Neutrophil (primary cell): ENCODE results near the gene APBB1.

Experiments
- H3K27ac ChIP-seq: fragments of 200-600 bp; sonication (generic); 2 replicates; pipeline ENCODE4 v1.5.1; 2016; ENCODE audit warnings: mild to moderate bottlenecking, moderate library complexity
- H3K27me3 ChIP-seq: fragments of 200-600 bp; sonication (generic); 2 replicates; pipeline ENCODE4 v1.6.0; 2016; ENCODE audit warnings: mild to moderate bottlenecking
- H3K36me3 ChIP-seq: fragments of 200-600 bp; sonication (generic); 2 replicates; pipeline ENCODE4 v1.5.1; 2017
- H3K4me1 ChIP-seq, 2 experiments: fragments of 200-600 bp in 1 of 2; sonication (generic) in 1 of 2; 1 replicate in 1 of 2; 2 replicates in 1 of 2; pipeline versions ENCODE4 v1.5.1 to v1.6.1; 2013 to 2016; ENCODE audit warnings: low read depth in 1 of 2, low read length in 1 of 2, mild to moderate bottlenecking in 1 of 2, moderate library complexity in 1 of 2; ENCODE audit not compliant: control insufficient read depth in 1 of 2, insufficient read depth in 1 of 2
- H3K4me3 ChIP-seq, 2 experiments: fragments of 200-600 bp in 1 of 2; sonication (generic) in 1 of 2; 1 replicate in 1 of 2; 2 replicates in 1 of 2; pipeline ENCODE4 v1.5.1; 2013 to 2016; ENCODE audit warnings: low read depth in 1 of 2, low read length in 1 of 2, mild to moderate bottlenecking in 1 of 2, moderate library complexity in 1 of 2
- H3K9me3 ChIP-seq: fragments of 200-600 bp; sonication (generic); 2 replicates; pipeline ENCODE4 v1.5.1; 2016
- CTCF ChIP-seq: fragments of 200-600 bp; sonication (generic); IDR thresholded peaks from 2 replicates; pipeline ENCODE4 v1.5.1; 2016; ENCODE audit warnings: antibody characterized with exemption

Gene APBB1

DNA sequence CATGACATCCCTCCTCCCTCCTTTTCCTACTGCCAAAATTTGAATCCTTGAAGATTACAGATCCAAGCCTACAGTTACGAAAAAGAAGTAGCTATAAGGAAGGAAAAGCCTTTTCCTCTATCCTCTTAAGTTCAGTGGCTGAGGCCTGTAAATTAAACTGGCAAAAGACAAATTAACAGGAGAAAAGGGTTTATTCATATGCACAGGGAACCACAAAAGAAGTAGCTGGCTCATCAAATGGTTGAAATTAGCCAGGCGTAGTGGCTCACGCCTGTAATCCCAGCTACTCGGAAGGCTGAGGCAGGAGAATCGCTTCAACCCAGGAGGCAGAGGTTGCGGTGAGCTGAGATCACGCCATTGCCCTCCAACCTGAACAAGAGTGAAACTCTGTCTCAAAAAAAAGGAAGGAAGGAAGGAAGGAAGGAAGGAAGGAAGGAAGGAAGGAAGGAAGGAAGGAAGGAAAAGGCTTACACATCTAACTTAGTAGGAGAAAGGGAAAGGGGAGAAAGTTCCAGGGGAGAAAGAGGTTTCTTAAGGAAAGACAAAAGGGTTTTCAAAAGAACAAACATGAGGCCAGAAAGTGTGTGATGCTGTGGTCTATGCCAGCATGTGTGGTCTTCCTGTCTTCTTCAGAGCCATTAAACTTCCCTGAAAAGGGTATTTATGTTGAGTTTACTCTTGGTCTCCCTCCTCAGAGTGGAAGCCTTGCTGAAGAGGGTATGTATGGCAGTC is 33.7 kb downstream of the APBB1 start:
- H3K9me3 ChIP-seq = no peaks in the 10 kb centered on the region
- no peak for TF ChIP-seq CTCF

GRCh38 chr11:6378640-6378989 is 40.3 kb downstream of the APBB1 start:
- no peaks in the 10 kb centered on the region for H3K9me3 ChIP-seq
- TF ChIP-seq CTCF = no peak
- H3K4me1 ChIP-seq = peaks cover 21 to 25% of the 10 kb centered on the region in 2 experiments
- peak overlapping the region; percentile 80 for H3K27ac ChIP-seq
- H3K4me3 ChIP-seq = no peak overlapping the region
- no peaks in the 10 kb centered on the region for H3K27me3 ChIP-seq
- no peaks in the 10 kb centered on the region for H3K36me3 ChIP-seq

More for the DNA sequence above, 33.7 kb downstream of the APBB1 start:
- Histone ChIP-seq H3K27ac (no peak overlapping the region), H3K4me1 (peaks cover 6 to 8% of the 10 kb centered on the region in 2 experiments), H3K27me3 (no peaks in the 10 kb centered on the region), H3K36me3 (no peaks in the 10 kb centered on the region), H3K4me3 (no peak overlapping the region)

GRCh38 chr11:6377902-6378639 is 40.8 kb downstream of the APBB1 start:
- no peaks in the 10 kb centered on the region for H3K27me3 ChIP-seq
- no peaks in the 10 kb centered on the region for H3K36me3 ChIP-seq
- no peak for TF ChIP-seq CTCF
- H3K27ac ChIP-seq = peak overlapping the region; percentile 80
- peaks cover 21 to 25% of the 10 kb centered on the region in 2 experiments for H3K4me1 ChIP-seq
- no peaks in the 10 kb centered on the region for H3K9me3 ChIP-seq
- H3K4me3 ChIP-seq = peak overlapping the region in 1 of 2 experiments; percentile 23

DNA sequence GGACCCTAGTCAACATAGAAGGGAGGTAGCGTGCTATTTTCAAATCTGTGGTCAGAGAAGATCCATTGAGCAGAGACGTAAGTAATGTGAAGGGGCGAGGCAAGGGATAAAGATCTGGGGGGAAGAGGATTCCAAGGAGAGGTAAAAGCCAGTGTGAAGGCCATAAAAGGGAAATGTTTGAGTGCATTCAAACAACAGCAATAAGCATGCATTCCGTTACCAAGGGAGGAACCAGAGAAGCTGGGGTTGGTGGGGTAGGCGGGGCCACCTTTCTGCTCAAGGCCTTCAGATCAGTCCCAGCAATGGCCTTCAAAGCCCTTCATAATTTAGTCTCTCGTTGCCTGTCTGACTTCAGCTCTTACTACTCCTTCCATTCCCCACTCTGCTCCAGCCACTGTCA is 47.1 kb downstream of the APBB1 start:
- no peaks in the 10 kb centered on the region for H3K36me3 ChIP-seq
- no peaks in the 10 kb centered on the region for H3K9me3 ChIP-seq
- no peak overlapping the region for H3K4me3 ChIP-seq
- no peak overlapping the region for H3K27ac ChIP-seq
- peaks cover 0 to under 1% of the 10 kb centered on the region in 2 experiments for H3K4me1 ChIP-seq
- H3K27me3 ChIP-seq = no peaks in the 10 kb centered on the region
- no peak for TF ChIP-seq CTCF

- no peaks in the 10 kb centered on the region for H3K4me1 ChIP-seq
- no peak overlapping the region for H3K4me3 ChIP-seq
- H3K27me3 ChIP-seq = no peaks in the 10 kb centered on the region
- no peak overlapping the region for H3K27ac ChIP-seq
- no peaks in the 10 kb centered on the region for H3K9me3 ChIP-seq
- no peak for TF ChIP-seq CTCF
- H3K36me3 ChIP-seq = no peaks in the 10 kb centered on the region
Observed at GRCh38 chr11:6365659-6366058, 53.2 kb downstream of the APBB1 start.
